SK-N-MC (cell line): ENCODE results near the gene MYCBP.

Experiments used
- DNase-seq: peaks from one replicate; pipeline ENCODE4 v3.0.0-alpha.2; 2011; ENCODE audit warnings: low read depth, low spot score
- H3K27ac ChIP-seq: fragments of 200-600 bp; sonication (generic); 2 replicates; pipeline ENCODE4 v1.5.1; 2016; ENCODE audit warnings: mixed run types
- H3K36me3 ChIP-seq: fragments of 200-600 bp; sonication (generic); 2 replicates; pipeline ENCODE4 v1.6.1; 2017; ENCODE audit warnings: antibody characterized with exemption, low read length, mixed read lengths; ENCODE audit not compliant: insufficient read depth
- H3K4me3 ChIP-seq: fragments of 200-600 bp; sonication (generic); 2 replicates; pipeline ENCODE4 v1.5.1; 2016
- H3K9ac ChIP-seq: fragments of 200-600 bp; sonication (generic); 2 replicates; pipeline ENCODE4 v1.8.0; 2017; ENCODE audit warnings: mixed run types, mixed read lengths; ENCODE audit not compliant: insufficient read length
- H3K9me3 ChIP-seq: fragments of 200-600 bp; sonication (generic); 2 replicates; pipeline ENCODE4 v1.6.1; 2017; ENCODE audit warnings: low read depth, mild to moderate bottlenecking, antibody characterized with exemption, low read length, moderate library complexity, mixed read lengths
- EZH2 ChIP-seq: fragments of 200-600 bp; sonication (generic); IDR thresholded peaks from one replicate; pipeline ENCODE4 v1.6.1; 2017; ENCODE audit warnings: antibody characterized with exemption
- FOXP2 ChIP-seq: optimal IDR thresholded peaks from 2 replicates; pipeline ENCODE3; 2011; ENCODE audit warnings: mild to moderate bottlenecking, moderate library complexity; ENCODE audit not compliant: insufficient read depth; ENCODE audit errors: extremely low read length, control extremely low read depth
- POLR2AphosphoS5 ChIP-seq: IDR thresholded peaks from 2 replicates; pipeline ENCODE4 v1.6.1; 2012; ENCODE audit warnings: mild to moderate bottlenecking, low read depth, low read length, borderline replicate concordance

Gene MYCBP

GRCh38 chr1:38818175-38818976, 54.8 kb downstream of the MYCBP start:
- no peak for DNase-seq
- Histone ChIP-seq H3K27ac (no peak overlapping the region), H3K9ac (no peak overlapping the region), H3K9me3 (no peaks in the 10 kb centered on the region), H3K4me3 (peak overlapping the region; percentile 81), H3K36me3 (no peaks in the 10 kb centered on the region)
- TF ChIP-seq EZH2 (no peak), FOXP2 (peak; percentile 55)

DNA sequence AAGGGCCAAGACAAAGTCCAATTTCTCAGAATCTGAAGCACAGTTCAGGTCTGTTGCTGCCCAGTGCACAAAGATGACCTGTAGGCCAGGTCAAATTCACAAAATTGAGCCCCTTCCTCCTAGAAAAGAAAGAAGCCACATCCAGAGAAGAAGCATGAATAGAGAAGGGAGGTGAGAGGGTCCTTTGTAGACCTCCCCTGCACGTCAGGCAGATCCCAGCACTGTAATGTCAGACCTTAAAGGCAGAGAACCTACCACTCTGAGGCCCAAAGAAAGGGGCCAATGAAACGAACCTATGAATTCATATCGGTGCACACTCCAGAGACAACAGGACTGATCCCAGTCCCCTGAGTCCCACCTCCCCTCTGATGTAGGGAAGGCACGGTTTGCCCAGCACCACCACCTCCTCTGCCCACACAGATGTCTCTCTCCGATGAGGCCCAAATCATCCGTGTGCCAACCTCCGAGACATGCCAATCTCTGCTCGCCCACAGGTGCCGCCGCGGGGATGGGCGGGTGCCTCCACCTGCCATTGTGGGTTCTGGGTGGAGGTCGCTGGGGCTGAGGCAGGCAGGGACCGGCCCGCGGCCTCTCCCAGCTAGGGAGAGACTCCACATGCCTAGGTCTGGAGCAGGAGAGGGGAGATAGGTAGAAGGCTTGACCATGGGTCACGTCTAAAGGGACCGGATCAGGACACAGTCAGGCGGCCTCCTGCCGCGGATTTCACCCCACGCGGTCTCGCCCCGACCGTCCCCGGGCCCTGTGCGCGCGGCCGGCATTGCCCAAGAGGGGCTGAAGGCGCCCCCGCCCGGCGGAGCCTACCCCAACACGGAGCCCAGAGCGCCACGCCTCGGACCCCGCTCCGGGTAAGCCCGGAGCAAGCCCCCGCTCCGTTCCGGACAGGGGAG, 55.6 kb downstream of the MYCBP start:
- Histone ChIP-seq H3K36me3 (no peaks in the 10 kb centered on the region), H3K4me3 (peak overlapping the region; percentile 81), H3K9me3 (no peaks in the 10 kb centered on the region), H3K9ac (no peak overlapping the region), H3K27ac (no peak overlapping the region)
- TF ChIP-seq EZH2 (no peak), FOXP2 (no peak), POLR2AphosphoS5 (no peak)
- DNase-seq: no peak

DNA sequence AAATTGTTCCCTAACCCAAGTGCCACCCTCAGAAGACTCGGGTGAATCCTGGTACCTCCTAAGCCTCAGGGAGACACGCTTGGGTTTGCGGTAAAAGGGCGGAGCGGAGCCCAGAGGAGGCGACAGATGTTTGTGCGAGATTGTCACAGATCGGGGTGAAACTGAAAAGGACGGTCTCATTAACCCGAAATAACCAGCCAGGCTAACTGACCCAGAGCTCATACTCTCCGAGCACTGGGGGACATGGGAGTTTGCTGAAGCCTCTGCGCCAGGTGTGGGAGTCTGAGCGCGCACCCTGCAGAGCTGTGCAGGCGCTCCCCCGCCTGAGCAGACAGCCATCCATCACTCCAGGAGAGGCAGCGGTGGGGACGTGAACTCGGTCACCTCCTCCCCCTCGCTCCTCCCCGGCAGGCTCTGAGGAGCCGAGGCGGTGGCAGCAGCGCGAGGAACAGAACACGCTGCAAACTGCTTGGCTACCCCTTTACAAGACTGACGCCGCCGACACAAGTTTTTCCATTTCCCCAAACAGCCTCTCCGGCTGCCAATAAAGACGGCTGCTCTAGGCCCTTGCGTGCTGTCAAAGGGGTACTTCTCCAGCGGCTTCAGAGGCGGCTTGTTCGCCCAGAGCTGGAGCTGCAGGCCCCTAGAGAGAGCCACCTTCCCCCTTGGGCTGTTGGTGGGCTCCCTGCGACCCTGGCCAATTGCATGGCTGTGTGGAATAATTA, 57.1 kb downstream of the MYCBP start:
- no peak for DNase-seq
- H3K36me3 ChIP-seq: no peaks in the 10 kb centered on the region
- H3K9me3 ChIP-seq: no peaks in the 10 kb centered on the region
- H3K9ac ChIP-seq: no peak overlapping the region
- no peak overlapping the region for H3K4me3 ChIP-seq
- H3K27ac ChIP-seq: no peak overlapping the region
- no peak for TF ChIP-seq EZH2
- TF ChIP-seq POLR2AphosphoS5: no peak
- no peak for TF ChIP-seq FOXP2

GRCh38 chr1:38814984-38815464, 58.1 kb downstream of the MYCBP start:
- H3K9ac ChIP-seq: no peak overlapping the region
- DNase-seq: no peak
- no peak for TF ChIP-seq FOXP2
- no peak for TF ChIP-seq POLR2AphosphoS5
- TF ChIP-seq EZH2: no peak
- H3K9me3 ChIP-seq: no peaks in the 10 kb centered on the region
- H3K27ac ChIP-seq: no peak overlapping the region
- H3K36me3 ChIP-seq: no peaks in the 10 kb centered on the region
- no peak overlapping the region for H3K4me3 ChIP-seq

DNA sequence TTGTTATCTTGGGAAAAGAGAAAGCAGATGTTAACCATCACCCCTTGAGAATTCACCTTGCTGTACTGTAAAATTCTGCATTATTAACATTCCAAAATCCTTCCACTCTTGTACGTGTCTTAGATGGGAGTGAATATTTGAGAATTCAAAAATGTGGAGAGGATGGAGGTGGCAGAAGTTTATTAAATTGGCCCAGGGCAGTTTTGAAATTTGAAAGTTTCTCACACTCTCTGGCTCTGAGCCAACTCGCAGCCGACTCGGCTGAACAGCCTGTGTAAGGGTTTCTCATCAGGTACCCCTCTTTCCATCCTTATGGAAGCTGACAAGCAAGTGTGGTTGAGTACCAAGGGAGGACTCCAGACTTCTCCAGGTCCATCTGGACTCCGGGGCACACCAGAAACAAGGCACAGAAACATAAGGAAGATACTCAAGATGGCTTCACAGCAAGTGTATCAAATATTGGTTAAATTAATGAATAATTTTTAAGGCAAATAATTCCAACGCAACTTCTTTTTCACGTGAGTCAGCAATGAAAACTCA, 58.6 kb downstream of the MYCBP start:
- Histone ChIP-seq H3K36me3 (no peaks in the 10 kb centered on the region), H3K9me3 (no peaks in the 10 kb centered on the region), H3K27ac (no peak overlapping the region), H3K4me3 (no peak overlapping the region), H3K9ac (no peak overlapping the region)
- TF ChIP-seq POLR2AphosphoS5: no peak
- DNase-seq: no peak

DNA sequence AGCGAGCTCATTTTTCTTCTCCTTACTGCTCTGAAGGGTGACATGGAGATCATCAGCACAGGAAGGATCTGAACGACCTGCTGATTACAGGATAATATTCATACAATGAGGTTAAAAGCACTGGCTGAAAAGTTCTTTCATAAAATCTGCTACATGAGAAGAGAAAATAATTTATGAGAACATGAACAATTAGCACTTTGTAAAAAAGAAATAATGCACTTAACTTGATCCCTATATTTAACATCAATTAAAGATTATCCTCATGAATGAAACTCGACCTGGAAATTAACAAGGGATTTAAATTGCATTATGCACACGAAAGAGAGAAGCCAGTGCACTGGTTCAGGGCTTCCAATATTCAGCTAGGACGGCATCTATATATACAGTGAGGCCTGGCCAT, 60.2 kb downstream of the MYCBP start:
- no peak for TF ChIP-seq FOXP2
- TF ChIP-seq POLR2AphosphoS5: no peak
- TF ChIP-seq EZH2: no peak
- DNase-seq: no peak
- H3K4me3 ChIP-seq: no peak overlapping the region
- H3K9me3 ChIP-seq: no peaks in the 10 kb centered on the region
- no peaks in the 10 kb centered on the region for H3K36me3 ChIP-seq
- H3K9ac ChIP-seq: no peak overlapping the region
- H3K27ac ChIP-seq: no peak overlapping the region
